CD4-positive, alpha-beta memory T cell (primary cell): ENCODE data around the gene CORO2B. TPM values are rescaled to one million over a fixed set of nuclear protein-coding genes. Genes with fewer than 3 reads are reported as not detected.

Experiments used
- CTCF ChIA-PET: fragments of 350-600 bp; sonication (Branson Sonifier 250); formaldehyde crosslinking; loops from one replicate; lab custom pipeline; 2021; ENCODE audit warnings: inconsistent platforms; ENCODE audit not compliant: partially characterized antibody; lab: Charles Lee
- POLR2A ChIA-PET: fragments of 350-600 bp; sonication (Branson Sonifier 250); formaldehyde crosslinking; loops from one replicate; lab custom pipeline; 2021; ENCODE audit not compliant: partially characterized antibody; lab: Charles Lee
- DNase-seq, 5 donors: peaks; one replicate each; pipeline versions ENCODE4 v3.0.0 to v3.0.0-alpha.2; 2020 to 2022; ENCODE audit warnings: mixed read lengths in 1 of 5
- H3K27ac ChIP-seq: one replicate; pipeline ENCODE4 v1.7.0; 2013; ENCODE audit warnings: low read depth, low read length
- H3K27me3 ChIP-seq: 2 replicates; pipeline ENCODE4 v1.7.0; 2013; ENCODE audit warnings: mild to moderate bottlenecking, low read length, moderate library complexity; ENCODE audit not compliant: insufficient read depth
- H3K36me3 ChIP-seq: 2 replicates; pipeline ENCODE4 v1.7.0; 2013; ENCODE audit warnings: mild to moderate bottlenecking, low read length, moderate library complexity; ENCODE audit not compliant: insufficient read depth
- H3K4me1 ChIP-seq: 2 replicates; pipeline ENCODE4 v1.7.0; 2013; ENCODE audit warnings: mild to moderate bottlenecking, low read length, moderate library complexity; ENCODE audit not compliant: insufficient read depth
- H3K4me3 ChIP-seq, 2 donors: one replicate each; pipeline ENCODE4 v1.7.0; 2013; ENCODE audit warnings: low read length in 2 of 2, mild to moderate bottlenecking in 1 of 2
- H3K9me3 ChIP-seq, 2 donors: one replicate each; pipeline ENCODE4 v1.7.0; 2013; ENCODE audit warnings: low read length in 2 of 2, control low read depth in 1 of 2; ENCODE audit not compliant: control insufficient read depth in 1 of 2
- H3K27ac Mint-ChIP-seq, 7 donors: one replicate each; pipeline ENCODE4 v1.8.0; 2020 to 2021; ENCODE audit warnings: mixed read lengths in 7 of 7, mild to moderate bottlenecking in 6 of 7, inconsistent platforms in 3 of 7, moderate library complexity in 3 of 7
- H3K27me3 Mint-ChIP-seq, 2 donors: one replicate each; pipeline ENCODE4 v1.8.0; 2020 to 2021; ENCODE audit warnings: mixed read lengths in 2 of 2
- H3K36me3 Mint-ChIP-seq, 2 donors: one replicate each; pipeline ENCODE4 v1.8.0; 2020 to 2021; ENCODE audit warnings: mixed read lengths in 2 of 2, inconsistent platforms in 1 of 2, mild to moderate bottlenecking in 1 of 2
- H3K4me1 Mint-ChIP-seq, 4 donors: one replicate each; pipeline ENCODE4 v1.8.0; 2020 to 2021; ENCODE audit warnings: mixed read lengths in 4 of 4, mild to moderate bottlenecking in 1 of 4
- H3K4me3 Mint-ChIP-seq, 8 donors: one replicate each; pipeline ENCODE4 v1.8.0; 2020 to 2021; ENCODE audit warnings: mixed read lengths in 8 of 8, mild to moderate bottlenecking in 7 of 8, moderate library complexity in 6 of 8, inconsistent platforms in 3 of 8
- H3K9me3 Mint-ChIP-seq, 8 donors: one replicate each; pipeline ENCODE4 v1.8.0; 2020 to 2021; ENCODE audit warnings: mixed read lengths in 8 of 8, mild to moderate bottlenecking in 5 of 8, inconsistent platforms in 3 of 8, moderate library complexity in 1 of 8
- intact Hi-C: fragments of 100-400 bp; cut with micrococcal nuclease; formaldehyde crosslinking; loops from one replicate; pipeline ENCODE4 v1.15.1; 2023
- polyA plus RNA-seq, 2 donors: library from polyadenylated mRNA; unstranded; fragments of 300-500 nt; fragmentation: Illumina TruSeq; gene quantifications; one replicate each; pipeline ENCODE4 v1.2.3, GENCODE V29; 2021
- total RNA-seq, 2 experiments: library from RNA; stranded (reverse); gene quantifications; one replicate each; pipeline ENCODE4 v1.2.3, GENCODE V29; 2021

CORO2B gene
- total and polyA plus RNA-seq, 4 experiments from 2014 or later: not detected

GRCh38 chr15:68623301-68623892 lies 44.6 kb downstream of the CORO2B start:
- Histone ChIP-seq H3K27me3 (no peaks in the 10 kb centered on the region), H3K9me3 (no peaks in the 10 kb centered on the region), H3K36me3 (no peaks in the 10 kb centered on the region), H3K4me1 (no peaks in the 10 kb centered on the region), H3K4me3 (no peak overlapping the region), H3K27ac (no peak overlapping the region)
- ChIA-PET CTCF (no interaction called here), POLR2A (no interaction called here)
- H3K27me3 Mint-ChIP-seq: peaks cover 7 to 22% of the 10 kb centered on the region in 2 donors
- no peaks in the 10 kb centered on the region for H3K9me3 Mint-ChIP-seq
- DNase-seq: no peak
- H3K27ac Mint-ChIP-seq: no peak overlapping the region
- intact Hi-C loops: no loop called here
- H3K4me1 Mint-ChIP-seq: no peaks in the 10 kb centered on the region
- H3K36me3 Mint-ChIP-seq: no peaks in the 10 kb centered on the region
- H3K4me3 Mint-ChIP-seq: no peak overlapping the region

- ChIA-PET POLR2A (no interaction called here), CTCF (no interaction called here)
- H3K4me3 ChIP-seq: no peak overlapping the region
- intact Hi-C loops: no loop called here
- Mint-ChIP-seq H3K27ac (no peak overlapping the region), H3K4me1 (no peaks in the 10 kb centered on the region), H3K9me3 (no peaks in the 10 kb centered on the region), H3K4me3 (no peak overlapping the region), H3K36me3 (no peaks in the 10 kb centered on the region), H3K27me3 (peaks cover 10 to 27% of the 10 kb centered on the region in 2 donors)
- no peak overlapping the region for H3K27ac ChIP-seq
- H3K9me3 ChIP-seq: no peaks in the 10 kb centered on the region
- no peaks in the 10 kb centered on the region for H3K36me3 ChIP-seq
- no peak for DNase-seq
- H3K27me3 ChIP-seq: no peaks in the 10 kb centered on the region
- H3K4me1 ChIP-seq: no peaks in the 10 kb centered on the region
These were observed 47.1 kb downstream of the CORO2B start for GRCh38 chr15:68625853-68626252.

- Histone ChIP-seq H3K27me3 (no peaks in the 10 kb centered on the region), H3K36me3 (no peaks in the 10 kb centered on the region), H3K4me3 (no peak overlapping the region), H3K9me3 (no peaks in the 10 kb centered on the region), H3K4me1 (no peaks in the 10 kb centered on the region), H3K27ac (no peak overlapping the region)
- ChIA-PET POLR2A (no interaction called here), CTCF (no interaction called here)
- Mint-ChIP-seq H3K9me3 (no peaks in the 10 kb centered on the region), H3K36me3 (no peaks in the 10 kb centered on the region), H3K27me3 (peaks cover 10 to 27% of the 10 kb centered on the region in 2 donors), H3K27ac (no peak overlapping the region), H3K4me3 (no peak overlapping the region), H3K4me1 (no peaks in the 10 kb centered on the region)
- intact Hi-C loops: no loop called here
- no peak for DNase-seq
These were observed 47.5 kb downstream of the CORO2B start for GRCh38 chr15:68626283-68626682.

- Mint-ChIP-seq H3K36me3 (no peaks in the 10 kb centered on the region), H3K4me1 (no peaks in the 10 kb centered on the region), H3K4me3 (no peak overlapping the region), H3K27me3 (peaks cover 10 to 25% of the 10 kb centered on the region in 2 donors), H3K27ac (no peak overlapping the region), H3K9me3 (no peaks in the 10 kb centered on the region)
- Histone ChIP-seq H3K27me3 (no peaks in the 10 kb centered on the region), H3K27ac (no peak overlapping the region), H3K36me3 (no peaks in the 10 kb centered on the region), H3K4me3 (no peak overlapping the region), H3K9me3 (no peaks in the 10 kb centered on the region), H3K4me1 (no peaks in the 10 kb centered on the region)
- POLR2A ChIA-PET: no interaction called here
- CTCF ChIA-PET: no interaction called here
- intact Hi-C loops: no loop called here
- no peak for DNase-seq
These were observed 47.9 kb downstream of the CORO2B start for GRCh38 chr15:68626739-68627138.

GRCh38 chr15:68627476-68627875 lies 48.7 kb downstream of the CORO2B start:
- Mint-ChIP-seq H3K36me3 (no peaks in the 10 kb centered on the region), H3K4me3 (no peak overlapping the region), H3K9me3 (no peaks in the 10 kb centered on the region), H3K27me3 (peaks cover 8 to 24% of the 10 kb centered on the region in 2 donors), H3K27ac (no peak overlapping the region), H3K4me1 (no peaks in the 10 kb centered on the region)
- Histone ChIP-seq H3K27me3 (no peaks in the 10 kb centered on the region), H3K9me3 (no peaks in the 10 kb centered on the region), H3K36me3 (no peaks in the 10 kb centered on the region), H3K4me3 (no peak overlapping the region), H3K27ac (no peak overlapping the region), H3K4me1 (no peaks in the 10 kb centered on the region)
- intact Hi-C loops: no loop called here
- POLR2A ChIA-PET: no interaction called here
- CTCF ChIA-PET: no interaction called here
- DNase-seq: no peak

- Histone ChIP-seq H3K4me3 (no peak overlapping the region), H3K36me3 (no peaks in the 10 kb centered on the region), H3K27ac (no peak overlapping the region), H3K4me1 (no peaks in the 10 kb centered on the region), H3K9me3 (no peaks in the 10 kb centered on the region), H3K27me3 (no peaks in the 10 kb centered on the region)
- no peak overlapping the region for H3K27ac Mint-ChIP-seq
- H3K9me3 Mint-ChIP-seq: no peaks in the 10 kb centered on the region
- H3K36me3 Mint-ChIP-seq: no peaks in the 10 kb centered on the region
- intact Hi-C loops: no loop called here
- H3K4me1 Mint-ChIP-seq: no peaks in the 10 kb centered on the region
- ChIA-PET POLR2A (no interaction called here), CTCF (no interaction called here)
- H3K4me3 Mint-ChIP-seq: no peak overlapping the region
- peaks cover 8 to 22% of the 10 kb centered on the region in 2 donors for H3K27me3 Mint-ChIP-seq
- DNase-seq: no peak
These were observed 49.2 kb downstream of the CORO2B start for GRCh38 chr15:68627995-68628394.

- intact Hi-C loops: no loop called here
- no peak overlapping the region for H3K27ac ChIP-seq
- no peaks in the 10 kb centered on the region for H3K27me3 ChIP-seq
- H3K9me3 ChIP-seq: no peaks in the 10 kb centered on the region
- H3K36me3 ChIP-seq: no peaks in the 10 kb centered on the region
- Mint-ChIP-seq H3K9me3 (no peaks in the 10 kb centered on the region), H3K36me3 (no peaks in the 10 kb centered on the region), H3K4me3 (no peak overlapping the region), H3K27ac (peak overlapping the region in 1 of 7 donors; percentile 4), H3K4me1 (no peaks in the 10 kb centered on the region), H3K27me3 (peaks cover 8 to 22% of the 10 kb centered on the region in 2 donors)
- H3K4me3 ChIP-seq: no peak overlapping the region
- DNase-seq: no peak
- H3K4me1 ChIP-seq: no peaks in the 10 kb centered on the region
- POLR2A ChIA-PET: no interaction called here
- CTCF ChIA-PET: no interaction called here
These were observed 50.9 kb downstream of the CORO2B start for GRCh38 chr15:68629519-68630210.
